Liver (tissue), 9 donors: Measurements from ENCODE around the gene ANKRD50. TPM values are rescaled to one million over a fixed set of nuclear protein-coding genes. Genes with fewer than 3 reads are reported as not detected.

Experiments used
- DNase-seq: peaks from one replicate; pipeline ENCODE4 v3.0.0-alpha.2; 2017; ENCODE audit warnings: low spot score
- H3K27ac ChIP-seq, 2 donors: one replicate each; pipeline ENCODE4 v1.7.0; 2013; ENCODE audit warnings: inconsistent platforms in 2 of 2, low read length in 2 of 2, control low read depth in 1 of 2, low read depth in 1 of 2, mild to moderate bottlenecking in 1 of 2
- H3K27me3 ChIP-seq, 4 donors: one replicate each; pipeline versions ENCODE4 v1.6.1 to v1.7.0; 2013; ENCODE audit warnings: low read length in 3 of 4, inconsistent platforms in 1 of 4, mild to moderate bottlenecking in 1 of 4, moderate library complexity in 1 of 4; ENCODE audit not compliant: control insufficient read depth in 4 of 4, insufficient read depth in 4 of 4
- H3K36me3 ChIP-seq, 4 donors: one replicate each; pipeline versions ENCODE4 v1.6.1 to v1.7.0; 2013; ENCODE audit warnings: low read length in 3 of 4, mild to moderate bottlenecking in 3 of 4, low read depth in 1 of 4, moderate library complexity in 1 of 4; ENCODE audit not compliant: control insufficient read depth in 4 of 4, insufficient read depth in 3 of 4
- H3K4me1 ChIP-seq, 4 donors: one replicate each; pipeline versions ENCODE4 v1.6.1 to v1.7.0; 2013; ENCODE audit warnings: low read length in 3 of 4, mild to moderate bottlenecking in 3 of 4, moderate library complexity in 1 of 4; ENCODE audit not compliant: control insufficient read depth in 4 of 4, insufficient read depth in 4 of 4
- H3K4me3 ChIP-seq, 3 donors: one replicate each; pipeline versions ENCODE4 v1.6.1 to v1.7.0; 2013; ENCODE audit warnings: low read length in 3 of 3, control low read depth in 1 of 3, low read depth in 1 of 3, mild to moderate bottlenecking in 1 of 3
- H3K9ac ChIP-seq, 2 donors: one replicate each; pipeline ENCODE4 v1.7.0; 2013; ENCODE audit warnings: low read length in 2 of 2, mild to moderate bottlenecking in 2 of 2, moderate library complexity in 2 of 2, control low read depth in 1 of 2, low read depth in 1 of 2
- H3K9me3 ChIP-seq, 4 donors: one replicate each; pipeline versions ENCODE4 v1.6.1 to v1.7.0; 2013; ENCODE audit warnings: low read length in 3 of 4; ENCODE audit not compliant: control insufficient read depth in 4 of 4
- ATF3 ChIP-seq: IDR thresholded peaks from 2 replicates; pipeline ENCODE4 v1.6.1; 2016; ENCODE audit warnings: antibody characterized with exemption
- CTCF ChIP-seq: fragments of 150-350 bp; IDR thresholded peaks from 2 replicates; pipeline ENCODE4 v1.5.1; 2017; ENCODE audit warnings: improper control_type of control experiment, low read depth, low read length; ENCODE audit not compliant: missing input control
- EGR1 ChIP-seq, 2 donors: IDR thresholded peaks; 2 replicates each; pipeline ENCODE4 v1.6.1; 2016 to 2018; ENCODE audit warnings: antibody characterized with exemption in 2 of 2, low read depth in 2 of 2
- FOXA1 ChIP-seq: IDR thresholded peaks from 2 replicates; pipeline ENCODE4 v1.6.1; 2016; ENCODE audit warnings: antibody characterized with exemption
- FOXA2 ChIP-seq: IDR thresholded peaks from 2 replicates; pipeline ENCODE4 v1.6.1; 2016; ENCODE audit warnings: antibody characterized with exemption
- GABPA ChIP-seq, 2 donors: IDR thresholded peaks in 1 of 2; conservative IDR thresholded peaks in 1 of 2; 2 replicates each; pipeline ENCODE4 v1.6.1; 2016; ENCODE audit warnings: antibody characterized with exemption in 2 of 2, mild to moderate bottlenecking in 1 of 2, moderate library complexity in 1 of 2
- HNF4A ChIP-seq, 2 donors: conservative IDR thresholded peaks; 2 replicates each; pipeline ENCODE4 v1.6.1; 2016; ENCODE audit warnings: antibody characterized with exemption in 2 of 2, mild to moderate bottlenecking in 2 of 2
- JUND ChIP-seq, 2 donors: IDR thresholded peaks; 2 replicates each; pipeline ENCODE4 v1.6.1; 2016; ENCODE audit warnings: antibody characterized with exemption in 2 of 2
- MAX ChIP-seq: IDR thresholded peaks from 2 replicates; pipeline ENCODE4 v1.6.1; 2016; ENCODE audit warnings: antibody characterized with exemption
- NR2F2 ChIP-seq: IDR thresholded peaks from 2 replicates; pipeline ENCODE4 v1.6.1; 2016; ENCODE audit warnings: antibody characterized with exemption
- RAD21 ChIP-seq, 2 donors: IDR thresholded peaks; 2 replicates each; pipeline ENCODE4 v1.6.1; 2016; ENCODE audit warnings: antibody characterized with exemption in 2 of 2, mild to moderate bottlenecking in 2 of 2
- REST ChIP-seq: IDR thresholded peaks from 2 replicates; pipeline ENCODE4 v1.6.1; 2016; ENCODE audit warnings: antibody characterized with exemption, mild to moderate bottlenecking
- RXRA ChIP-seq, 2 donors: IDR thresholded peaks; 2 replicates each; pipeline ENCODE4 v1.6.1; 2017 to 2018; ENCODE audit warnings: antibody characterized with exemption in 2 of 2, mild to moderate bottlenecking in 1 of 2
- SP1 ChIP-seq: IDR thresholded peaks from 2 replicates; pipeline ENCODE4 v1.6.1; 2018; ENCODE audit warnings: antibody characterized with exemption, mild to moderate bottlenecking
- YY1 ChIP-seq: IDR thresholded peaks from 2 replicates; pipeline ENCODE4 v1.6.1; 2016; ENCODE audit warnings: antibody characterized with exemption, mild to moderate bottlenecking
- ZBTB33 ChIP-seq: IDR thresholded peaks from 2 replicates; pipeline ENCODE4 v1.6.1; 2016; ENCODE audit warnings: antibody characterized with exemption
- WGBS: extraction: QIAGEN DNeasy Blood & Tissue Kit; methylation state at CpG from one replicate; pipeline ENCODE4 v1.1.7; 2013; 5-methylcytosine and 5-hydroxymethylcytosine counted together
- polyA plus RNA-seq, 2 donors: library from polyadenylated mRNA; stranded (reverse) in 1 of 2; unstranded in 1 of 2; fragments of 200-250 nt in 1 of 2; fragments of >200 nt in 1 of 2; fragmentation: Nextera tagmentation in 1 of 2; extraction: Ambion mirVana in 1 of 2; gene quantifications; one replicate each; pipeline versions ENCODE4 v1.2.1 to v1.2.3, GENCODE V29; 2013 to 2015
- total RNA-seq, 2 donors: library from RNA; depleted of rRNA; stranded (reverse); fragments of >200 nt; gene quantifications; one replicate each; pipeline ENCODE4 v1.2.3, GENCODE V29; 2014
- donor health status: healthy.
- donor health status: healthy.
- donor health status: healthy.
- donor health status: healthy.
- donor health status: healthy.

Gene ANKRD50
- total RNA-seq (10 to 100 TPM in 1 of 2 donors, 1 to 10 TPM in 1; 8.9 to 16.7 TPM), polyA plus RNA-seq (1 to 10 TPM; 2.4 to 3.1 TPM)

GRCh38 chr4:124712372-124713184 lies at the start of gene ANKRD50:
Gene ANKRD50, minus strand, starts transcription at chr4:124712732. Its CDS starts 2,221 bp downstream, at chr4:124710511.
- peak; percentile 86 for DNase-seq
- Histone ChIP-seq H3K36me3 (no peaks in the 10 kb centered on the region), H3K27me3 (no peaks in the 10 kb centered on the region), H3K4me1 (peaks cover 3 to 32% (median 19%) of the 10 kb centered on the region in 4 donors), H3K9me3 (no peaks in the 10 kb centered on the region), H3K27ac (peak within 1 kb of the TSS; percentile 93 to 95), H3K9ac (peak within 1 kb of the TSS; percentile 62 to 82), H3K4me3 (peak within 1 kb of the TSS; percentile 78 to 84 (median 82))
- TF ChIP-seq ZBTB33 (peak; percentile 17), ATF3 (no peak), EGR1 (IDR thresholded peaks at IDR 0.05; ENCODE audit: low read depth in 2 of 2) (no peak), RAD21 (IDR thresholded peaks at IDR 0.05) (no peak), FOXA1 (no peak), RXRA (IDR thresholded peaks at IDR 0.05) (no peak), SP1 (peak; percentile 23), MAX (no peak), GABPA (IDR thresholded peaks at IDR 0.05 in 1 of 2, conservative IDR thresholded peaks at IDR 0.05 in 1 of 2) (no peak), FOXA2 (no peak), REST (peak; percentile 14), CTCF (no peak), YY1 (peak; percentile 9), HNF4A (conservative IDR thresholded peaks at IDR 0.05) (no peak), NR2F2 (no peak), JUND (IDR thresholded peaks at IDR 0.05) (no peak)
- WGBS: under 1% methylated on average over 85 of the region's 85 CpGs
